ENCODE data around the gene EVC2.

DNA sequence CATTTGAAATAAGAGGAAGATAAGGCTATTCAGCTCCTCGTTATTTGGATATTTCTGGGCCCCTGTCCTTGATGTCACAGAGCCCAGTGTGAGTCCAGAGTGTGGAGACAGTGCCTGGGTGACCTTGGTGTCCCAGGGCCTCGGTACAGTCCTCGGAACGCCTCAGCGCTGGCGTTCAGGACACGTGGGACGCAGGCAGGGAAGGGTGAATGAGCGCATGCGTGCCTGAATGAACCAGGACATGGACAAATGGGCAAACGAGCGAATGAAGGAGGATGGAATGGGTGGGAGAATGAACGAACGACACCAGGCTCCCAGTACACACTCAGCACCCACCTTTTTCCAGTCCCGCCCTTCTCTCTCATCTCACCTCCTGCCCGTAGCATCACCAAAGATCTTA is 46.8 kb upstream of the EVC2 start:
- TF ChIP-seq, protein P1, sequence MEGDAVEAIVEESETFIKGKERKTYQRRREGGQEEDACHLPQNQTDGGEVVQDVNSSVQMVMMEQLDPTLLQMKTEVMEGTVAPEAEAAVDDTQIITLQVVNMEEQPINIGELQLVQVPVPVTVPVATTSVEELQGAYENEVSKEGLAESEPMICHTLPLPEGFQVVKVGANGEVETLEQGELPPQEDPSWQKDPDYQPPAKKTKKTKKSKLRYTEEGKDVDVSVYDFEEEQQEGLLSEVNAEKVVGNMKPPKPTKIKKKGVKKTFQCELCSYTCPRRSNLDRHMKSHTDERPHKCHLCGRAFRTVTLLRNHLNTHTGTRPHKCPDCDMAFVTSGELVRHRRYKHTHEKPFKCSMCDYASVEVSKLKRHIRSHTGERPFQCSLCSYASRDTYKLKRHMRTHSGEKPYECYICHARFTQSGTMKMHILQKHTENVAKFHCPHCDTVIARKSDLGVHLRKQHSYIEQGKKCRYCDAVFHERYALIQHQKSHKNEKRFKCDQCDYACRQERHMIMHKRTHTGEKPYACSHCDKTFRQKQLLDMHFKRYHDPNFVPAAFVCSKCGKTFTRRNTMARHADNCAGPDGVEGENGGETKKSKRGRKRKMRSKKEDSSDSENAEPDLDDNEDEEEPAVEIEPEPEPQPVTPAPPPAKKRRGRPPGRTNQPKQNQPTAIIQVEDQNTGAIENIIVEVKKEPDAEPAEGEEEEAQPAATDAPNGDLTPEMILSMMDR (optimal IDR thresholded peaks at IDR 0.05 in 1 of 3, IDR thresholded peaks at IDR 0.05 in 1 of 3, conservative IDR thresholded peaks at IDR 0.05 in 1 of 3; ENCODE audit: extremely low read depth in 1 of 3, insufficient read depth in 2 of 3, low read length in 3 of 3), result no peak
- TF ChIP-seq EZH2 (IDR thresholded peaks at IDR 0.05; ENCODE audit: low read length), result no peak
